GM10266 (cell line): ENCODE measurements around the gene BRICD5.

Experiments used
- DNase-seq: peaks from one replicate; pipeline ENCODE4 v3.0.0; 2012; ENCODE audit errors: extremely low spot score
- TF ChIP-seq, protein P1 (sequence below): IDR thresholded peaks from 2 replicates; pipeline ENCODE4 v1.5.1; 2012; ENCODE audit warnings: mild to moderate bottlenecking, low read depth; ENCODE audit not compliant: control insufficient read depth, insufficient read depth; ENCODE audit errors: missing control alignments

Gene BRICD5

DNA sequence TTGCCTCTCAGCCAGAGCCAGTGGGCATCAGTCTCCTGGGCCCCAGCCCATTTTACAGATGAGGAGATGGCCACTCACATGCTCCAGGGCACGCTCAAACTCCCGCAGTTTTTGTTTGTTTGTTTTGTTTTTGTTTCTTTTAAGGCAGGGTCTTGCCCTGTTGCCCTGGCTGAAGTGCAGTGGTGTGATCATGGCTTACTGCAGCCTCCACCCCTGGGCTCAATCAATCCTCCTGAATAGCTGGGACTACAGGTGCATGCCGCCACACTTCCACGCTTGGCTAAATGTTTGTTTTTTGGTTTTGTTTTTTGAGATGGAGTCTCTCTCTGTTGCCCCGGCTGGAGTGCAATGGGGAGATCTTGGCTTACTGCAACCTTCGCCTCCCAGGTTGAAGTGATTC is 16.3 kb upstream of the BRICD5 start:
- TF ChIP-seq, protein P1, sequence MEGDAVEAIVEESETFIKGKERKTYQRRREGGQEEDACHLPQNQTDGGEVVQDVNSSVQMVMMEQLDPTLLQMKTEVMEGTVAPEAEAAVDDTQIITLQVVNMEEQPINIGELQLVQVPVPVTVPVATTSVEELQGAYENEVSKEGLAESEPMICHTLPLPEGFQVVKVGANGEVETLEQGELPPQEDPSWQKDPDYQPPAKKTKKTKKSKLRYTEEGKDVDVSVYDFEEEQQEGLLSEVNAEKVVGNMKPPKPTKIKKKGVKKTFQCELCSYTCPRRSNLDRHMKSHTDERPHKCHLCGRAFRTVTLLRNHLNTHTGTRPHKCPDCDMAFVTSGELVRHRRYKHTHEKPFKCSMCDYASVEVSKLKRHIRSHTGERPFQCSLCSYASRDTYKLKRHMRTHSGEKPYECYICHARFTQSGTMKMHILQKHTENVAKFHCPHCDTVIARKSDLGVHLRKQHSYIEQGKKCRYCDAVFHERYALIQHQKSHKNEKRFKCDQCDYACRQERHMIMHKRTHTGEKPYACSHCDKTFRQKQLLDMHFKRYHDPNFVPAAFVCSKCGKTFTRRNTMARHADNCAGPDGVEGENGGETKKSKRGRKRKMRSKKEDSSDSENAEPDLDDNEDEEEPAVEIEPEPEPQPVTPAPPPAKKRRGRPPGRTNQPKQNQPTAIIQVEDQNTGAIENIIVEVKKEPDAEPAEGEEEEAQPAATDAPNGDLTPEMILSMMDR, result no peak
- no peak for DNase-seq

DNA sequence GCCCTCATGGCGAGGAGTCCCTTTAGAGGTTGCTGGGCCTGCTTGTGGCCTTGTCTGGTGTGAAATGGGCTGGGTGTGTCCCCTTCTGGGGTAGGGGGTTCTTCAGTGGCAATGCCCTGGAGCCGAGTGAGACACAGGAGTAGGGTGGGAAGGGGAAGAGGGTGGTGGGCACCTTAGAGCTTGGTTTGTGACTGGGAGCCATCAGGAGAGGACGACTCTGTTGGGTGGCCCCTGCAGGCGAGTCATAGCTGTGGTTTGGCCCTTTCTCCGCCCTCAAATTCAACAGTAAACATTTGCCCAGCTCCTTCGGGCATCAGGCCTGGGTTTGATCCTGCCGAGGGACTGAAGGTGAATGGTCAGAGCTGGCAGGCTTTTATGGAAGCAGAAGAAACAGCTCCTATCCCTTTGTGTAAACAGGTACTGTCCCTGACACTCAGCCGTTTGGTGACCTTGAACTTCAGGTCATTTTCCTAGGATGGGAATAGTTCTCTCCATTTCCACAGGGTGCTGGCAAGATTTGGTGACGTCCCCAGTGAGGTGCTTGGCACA is 15.7 kb upstream of the BRICD5 start:
- TF ChIP-seq, protein P1, result no peak
- DNase-seq, result no peak

DNA sequence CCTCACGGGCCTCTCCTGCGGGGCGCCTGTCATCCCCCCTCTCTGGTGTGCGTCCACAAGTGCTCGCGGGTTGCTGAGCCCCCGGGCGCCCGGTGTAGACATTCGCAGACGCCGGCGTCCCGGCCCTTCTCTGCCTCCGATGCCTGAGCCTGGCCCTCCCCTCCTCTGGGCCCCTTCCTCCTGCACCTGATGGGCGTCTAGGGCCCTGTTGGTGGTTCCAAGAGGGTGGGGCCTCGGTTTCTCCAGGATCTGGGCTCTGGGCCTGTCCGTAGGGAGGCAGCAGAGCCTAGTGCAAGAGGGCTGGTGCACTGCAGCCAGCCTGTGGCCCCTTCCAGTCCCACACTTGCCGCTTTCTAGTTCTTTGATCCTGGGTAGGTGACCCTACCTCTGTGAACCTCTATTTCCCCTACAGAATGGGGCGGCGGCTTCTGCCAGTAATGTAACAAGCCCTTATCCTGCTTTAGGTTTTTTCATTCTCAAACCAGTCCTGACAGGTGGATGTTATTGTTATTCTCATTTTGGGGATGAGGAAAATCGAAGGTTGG is 13.4 kb upstream of the BRICD5 start:
- TF ChIP-seq, protein P1, result peak; percentile 20
- peak; percentile 66 for DNase-seq

DNA sequence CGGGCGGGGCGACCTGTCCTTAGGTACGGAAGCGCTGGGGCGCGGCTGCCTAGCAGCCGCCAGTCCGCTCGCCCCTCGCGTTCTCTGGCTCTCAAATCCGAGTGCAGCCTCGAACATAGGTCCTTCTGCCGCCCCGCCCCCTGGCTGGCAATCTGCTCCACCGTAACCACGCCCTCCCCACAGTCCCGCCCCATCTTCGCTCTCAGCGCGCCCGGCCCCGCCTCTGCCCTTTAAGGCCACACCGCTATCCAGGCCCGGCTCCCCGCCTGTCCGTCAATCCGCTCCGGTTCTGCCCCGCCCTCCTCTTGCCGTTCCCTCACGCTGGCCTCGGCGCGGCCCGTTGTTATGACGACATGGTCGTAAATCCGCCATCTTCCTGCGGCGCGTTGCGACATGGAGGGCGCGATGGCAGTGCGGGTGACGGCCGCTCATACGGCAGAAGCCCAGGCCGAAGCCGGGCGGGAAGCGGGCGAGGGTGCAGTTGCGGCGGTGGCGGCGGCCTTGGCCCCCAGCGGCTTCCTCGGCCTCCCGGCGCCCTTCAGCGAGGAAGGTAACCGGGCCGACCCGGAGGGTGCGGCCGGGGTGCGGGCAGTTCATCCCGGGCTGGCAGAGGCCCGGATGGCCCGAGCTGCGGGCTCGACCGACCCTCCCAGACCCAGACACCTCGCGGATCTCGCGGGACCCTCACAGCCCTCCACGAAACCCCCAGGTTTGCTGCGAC is 12.7 kb upstream of the BRICD5 start, which contains the start of gene E4F1:
Gene E4F1, plus strand, starts transcription at position 371 of the 721 bp plus-strand sequence. Its CDS starts 23 bp downstream, at position 394.
- TF ChIP-seq, protein P1, result no peak
- peak; percentile 100 for DNase-seq

DNA sequence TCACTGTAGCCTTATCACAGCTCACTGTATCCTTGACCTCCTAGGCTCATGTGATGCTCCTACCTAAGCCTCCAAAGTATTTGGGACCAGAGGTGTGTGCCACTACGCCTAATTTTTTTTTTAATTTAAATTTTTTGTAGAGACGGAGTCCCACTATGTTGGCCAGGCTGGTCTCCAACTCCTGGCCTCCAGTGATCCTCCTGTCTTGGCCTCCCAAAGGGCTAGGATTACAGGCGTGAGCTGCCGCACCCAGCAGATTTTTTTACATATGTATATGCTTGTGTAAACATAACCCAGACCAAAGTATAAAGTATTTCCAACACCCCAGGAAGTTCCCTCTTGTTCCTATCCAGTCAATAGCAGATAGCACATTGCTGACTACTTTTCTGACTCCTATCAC is 5.7 kb upstream of the BRICD5 start:
- DNase-seq, result no peak
- TF ChIP-seq, protein P1, result no peak

DNA sequence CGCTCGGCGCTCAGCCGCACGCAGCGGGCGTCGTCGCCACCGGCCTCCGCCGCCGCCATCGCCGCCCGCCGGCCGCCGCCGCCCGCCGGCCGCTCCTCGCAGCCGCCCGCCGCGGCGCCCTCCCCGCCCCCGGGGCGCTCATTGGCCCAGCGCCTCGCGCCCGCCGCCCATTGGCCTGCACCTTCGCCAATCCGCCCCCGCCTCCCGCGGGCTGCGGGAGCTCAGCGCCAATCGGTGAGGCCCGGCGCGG is 4.0 kb upstream of the BRICD5 start, which contains the start of gene PGP:
Gene PGP, minus strand, starts transcription at position 122 of the 250 bp plus-strand sequence. Its CDS starts 63 bp downstream, at position 59.
- TF ChIP-seq, protein P1, result no peak
- DNase-seq, result no peak
